ENCODE measurements around the gene ELL. TPM values are rescaled to one million over a fixed set of nuclear protein-coding genes. Genes with fewer than 3 reads are reported as not detected.
"Not testable (repeated sequence)": the region's sequence is repeated elsewhere in the genome, so short reads cannot be mapped to it uniquely, and the experiment has no call there.

Gene ELL
- total RNA-seq, 1 donor from 2014 or later: 27.0 TPM

DNA sequence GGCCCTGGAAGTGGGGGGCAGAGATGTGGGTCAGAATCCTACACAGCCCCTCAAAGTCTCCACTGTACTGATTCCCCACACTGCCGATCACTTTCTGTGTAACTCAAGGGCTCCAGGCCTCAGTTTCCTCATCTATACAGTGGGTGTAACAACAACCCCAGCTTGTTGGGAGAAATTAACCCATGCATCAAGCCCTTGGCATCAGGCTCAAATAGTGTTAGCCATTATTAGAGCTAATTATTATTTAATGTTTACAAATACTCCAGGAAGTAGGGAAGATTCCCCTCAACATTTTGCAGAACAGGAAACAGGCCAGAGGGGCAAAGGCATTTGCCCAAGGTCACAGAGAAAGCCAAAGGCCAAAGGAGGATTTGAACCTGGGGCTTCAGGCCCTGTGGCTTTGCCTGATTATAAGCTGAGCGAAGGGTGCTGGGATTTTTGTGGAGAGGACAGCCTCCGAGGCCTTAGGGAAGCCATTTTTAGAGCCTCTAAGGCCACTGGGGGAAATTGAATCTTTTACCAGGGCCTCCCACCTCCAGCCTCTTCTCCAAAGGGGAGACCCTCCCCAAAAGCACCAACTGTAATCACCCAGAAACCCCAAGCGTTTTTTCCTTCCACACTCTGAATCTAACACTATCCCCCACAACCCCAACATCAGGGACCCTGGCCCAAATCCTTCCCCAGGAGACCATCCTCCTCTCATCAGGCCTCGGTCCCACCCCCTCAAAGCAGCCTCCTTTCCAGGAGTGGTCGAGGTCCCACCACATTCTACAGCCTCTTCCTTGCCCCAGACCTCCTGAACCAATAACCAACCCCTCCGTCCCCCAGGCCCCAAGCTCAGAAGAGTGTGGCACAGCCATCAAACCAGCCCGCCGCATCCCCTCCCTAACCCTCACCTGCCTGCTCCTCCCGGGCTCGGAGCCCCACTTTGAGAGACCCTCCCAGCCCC lies 20.4 kb upstream of the ELL start:
- intact Hi-C loops (cut with micrococcal nuclease): no loop called here
- Mint-ChIP-seq H3K4me1 (ENCODE audit: low read depth) (peaks cover 14% of the 10 kb centered on the region), H3K27ac (peak overlapping the region; percentile 93), H3K27me3 (ENCODE audit: low read depth) (no peaks in the 10 kb centered on the region), H3K4me3 (ENCODE audit: low read depth) (peak overlapping the region; percentile 93), H3K36me3 (ENCODE audit: low read depth) (peaks cover 28% of the 10 kb centered on the region), H3K9me3 (no peaks in the 10 kb centered on the region)
- DNase-seq (ENCODE audit: low spot score): no peak

DNA sequence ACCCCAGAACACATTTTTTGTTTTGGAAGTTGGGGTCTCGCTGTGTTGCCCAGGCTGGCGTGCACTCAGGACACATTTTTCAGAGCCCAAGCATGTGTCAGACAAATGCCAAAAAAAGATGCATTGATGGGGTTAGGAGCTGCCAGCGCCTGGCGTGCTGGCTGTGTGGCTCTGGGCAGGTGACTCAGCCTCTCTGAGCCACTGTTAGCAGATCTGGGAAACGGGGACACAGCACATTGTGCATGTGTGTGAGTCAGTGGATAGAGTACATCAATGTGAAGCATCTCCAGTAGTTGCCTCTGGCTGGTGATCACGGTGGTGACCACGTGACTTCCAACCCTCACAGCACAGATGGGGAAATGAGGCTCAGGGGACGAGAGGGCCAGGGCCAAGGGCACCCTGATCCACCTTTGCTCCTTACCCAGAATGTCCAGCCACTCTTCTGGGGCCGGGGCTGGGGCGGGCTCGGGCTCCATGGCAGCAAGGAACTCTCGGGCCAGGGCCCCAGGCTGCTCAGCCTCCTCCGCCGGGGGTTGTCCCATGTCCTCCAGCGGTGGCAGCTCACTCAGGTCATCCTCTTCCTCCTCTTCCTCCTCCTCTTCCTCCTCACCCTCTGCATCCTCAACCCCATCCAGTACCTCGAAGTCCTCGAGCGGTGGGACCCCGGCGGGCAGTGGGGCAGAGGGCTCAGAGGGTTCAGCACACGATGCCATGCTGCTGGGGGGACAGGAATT lies 19.6 kb upstream of the ELL start:
- DNase-seq (ENCODE audit: low spot score): no peak
- H3K9me3 Mint-ChIP-seq: no peaks in the 10 kb centered on the region
- no peaks in the 10 kb centered on the region for H3K27me3 Mint-ChIP-seq (ENCODE audit: low read depth)
- H3K27ac Mint-ChIP-seq: peak overlapping the region; percentile 55
- H3K36me3 Mint-ChIP-seq (ENCODE audit: low read depth): peaks cover 37% of the 10 kb centered on the region
- H3K4me3 Mint-ChIP-seq (ENCODE audit: low read depth): peak overlapping the region; percentile 93
- intact Hi-C loops (cut with micrococcal nuclease): no loop called here
- peaks cover 14% of the 10 kb centered on the region for H3K4me1 Mint-ChIP-seq (ENCODE audit: low read depth)

DNA sequence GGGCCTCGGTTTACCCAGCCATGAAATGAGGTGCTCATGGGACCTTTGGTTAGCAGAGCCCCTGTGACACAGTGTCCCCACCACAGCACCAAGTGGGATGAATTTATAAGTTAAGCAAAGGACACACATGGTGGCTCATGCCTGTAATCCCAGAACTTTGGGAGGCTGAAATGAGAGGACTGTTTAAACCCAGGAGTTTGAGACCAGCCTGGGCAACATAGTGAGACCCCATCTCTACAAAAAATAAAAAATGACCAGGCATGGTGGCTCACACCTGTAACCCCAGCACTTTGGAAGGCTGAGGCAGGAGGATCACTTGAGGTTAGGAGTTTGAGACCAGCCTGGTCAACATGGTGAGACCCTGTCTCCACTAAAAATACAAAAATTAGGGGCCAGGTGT lies 18.3 kb upstream of the ELL start:
- H3K27ac Mint-ChIP-seq; H3K9me3 Mint-ChIP-seq; H3K27me3 Mint-ChIP-seq (ENCODE audit: low read depth); DNase-seq (ENCODE audit: low spot score); intact Hi-C loops (cut with micrococcal nuclease); H3K4me3 Mint-ChIP-seq (ENCODE audit: low read depth): not testable (repeated sequence)
- Mint-ChIP-seq H3K36me3 (ENCODE audit: low read depth) (peaks cover 45% of the 10 kb centered on the region), H3K4me1 (ENCODE audit: low read depth) (peaks cover 14% of the 10 kb centered on the region)

DNA sequence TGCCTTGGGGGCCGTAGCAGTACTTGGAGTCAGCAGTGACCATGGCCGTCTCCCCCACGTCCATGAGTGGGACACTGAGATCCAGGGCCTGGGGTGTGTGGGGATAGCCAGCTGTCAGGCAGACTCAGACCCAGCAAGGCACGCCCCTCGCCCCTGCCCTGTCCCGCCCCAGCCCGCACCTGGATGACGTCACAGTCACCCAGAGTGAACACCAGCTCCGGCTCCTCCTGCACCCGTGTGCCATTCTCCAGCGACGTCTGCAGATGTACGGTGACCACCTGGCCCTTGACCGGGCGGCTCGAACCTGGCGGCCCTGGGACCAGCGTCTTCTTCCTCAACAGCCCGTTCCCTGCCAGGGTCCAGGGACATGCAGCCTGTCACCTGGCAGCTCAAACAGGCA lies 17.5 kb upstream of the ELL start:
- no peak for DNase-seq (ENCODE audit: low spot score)
- Mint-ChIP-seq H3K36me3 (ENCODE audit: low read depth) (peaks cover 48% of the 10 kb centered on the region), H3K4me3 (ENCODE audit: low read depth) (no peak overlapping the region), H3K27ac (no peak overlapping the region), H3K27me3 (ENCODE audit: low read depth) (no peaks in the 10 kb centered on the region), H3K9me3 (no peaks in the 10 kb centered on the region), H3K4me1 (ENCODE audit: low read depth) (peaks cover 14% of the 10 kb centered on the region)
- intact Hi-C loops (cut with micrococcal nuclease): no loop called here

DNA sequence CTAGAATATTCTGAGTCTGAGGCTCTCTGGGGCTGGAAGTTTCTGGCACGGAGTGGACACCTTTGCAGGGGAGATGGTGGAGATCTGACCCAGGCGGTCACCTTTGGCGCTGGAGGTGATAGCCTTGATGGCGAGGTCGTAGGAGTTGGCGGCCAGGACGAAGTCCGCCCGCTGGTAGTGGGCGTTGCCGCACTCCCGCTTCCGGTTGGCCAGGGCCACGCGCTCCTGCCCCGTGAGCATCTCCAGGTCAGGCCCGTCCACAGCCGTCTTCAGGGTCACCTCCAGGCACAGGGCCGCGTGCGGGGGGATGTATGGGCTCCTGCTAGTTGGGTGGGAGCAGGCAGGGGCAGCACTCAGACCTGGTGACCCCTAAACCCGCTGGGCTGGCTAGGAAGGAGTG lies 16.2 kb upstream of the ELL start:
- H3K27ac Mint-ChIP-seq: no peak overlapping the region
- H3K27me3 Mint-ChIP-seq (ENCODE audit: low read depth): no peaks in the 10 kb centered on the region
- H3K4me3 Mint-ChIP-seq (ENCODE audit: low read depth): no peak overlapping the region
- H3K4me1 Mint-ChIP-seq (ENCODE audit: low read depth): peaks cover 7% of the 10 kb centered on the region
- H3K36me3 Mint-ChIP-seq (ENCODE audit: low read depth): peaks cover 51% of the 10 kb centered on the region
- no peaks in the 10 kb centered on the region for H3K9me3 Mint-ChIP-seq
- intact Hi-C loops (cut with micrococcal nuclease): no loop called here
- DNase-seq (ENCODE audit: low spot score): no peak

DNA sequence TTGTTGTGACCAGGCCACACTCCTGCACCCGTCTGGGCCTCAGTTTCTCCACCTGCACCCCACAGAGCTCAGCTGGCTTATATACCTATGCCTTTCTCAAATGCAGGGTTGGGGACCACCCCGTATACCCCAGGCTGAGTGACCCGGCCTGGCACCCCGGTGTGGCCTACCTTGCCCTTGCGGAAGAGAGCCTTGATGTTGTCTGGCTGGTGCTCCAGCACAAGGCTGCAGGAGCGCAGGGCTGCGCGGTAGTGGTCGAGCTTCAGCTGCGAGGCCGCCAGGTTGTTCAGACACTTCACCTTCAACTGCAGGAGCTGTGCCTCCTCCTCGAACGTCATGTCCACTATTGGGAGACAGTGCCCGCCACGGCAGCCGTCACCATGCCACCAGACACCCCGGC lies 15.6 kb upstream of the ELL start:
- DNase-seq (ENCODE audit: low spot score): no peak
- H3K36me3 Mint-ChIP-seq (ENCODE audit: low read depth): peaks cover 52% of the 10 kb centered on the region
- H3K4me1 Mint-ChIP-seq (ENCODE audit: low read depth): peaks cover 5% of the 10 kb centered on the region
- H3K9me3 Mint-ChIP-seq: no peaks in the 10 kb centered on the region
- H3K27me3 Mint-ChIP-seq (ENCODE audit: low read depth): no peaks in the 10 kb centered on the region
- H3K27ac Mint-ChIP-seq: no peak overlapping the region
- H3K4me3 Mint-ChIP-seq (ENCODE audit: low read depth): no peak overlapping the region
- intact Hi-C loops (cut with micrococcal nuclease): no loop called here

DNA sequence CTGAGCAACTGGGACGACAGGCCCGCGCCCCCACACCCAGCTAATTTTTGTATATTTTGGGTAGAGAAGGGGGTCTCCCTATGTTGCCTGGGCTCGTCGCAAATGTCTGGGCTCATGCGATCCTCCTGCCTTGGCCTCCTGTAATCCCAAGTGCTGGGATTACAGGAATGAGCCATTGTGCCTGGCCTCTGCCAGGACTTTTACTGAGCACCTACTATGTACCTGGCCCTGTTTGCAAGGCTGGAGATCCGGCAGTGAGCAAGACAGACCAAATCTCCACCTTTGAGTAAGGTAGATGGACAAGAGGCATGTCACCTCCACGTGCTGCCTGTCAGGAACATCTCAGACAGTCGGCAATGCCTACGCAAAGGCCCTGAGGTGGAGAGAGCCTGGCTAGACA lies 14.6 kb upstream of the ELL start:
- H3K4me3 Mint-ChIP-seq (ENCODE audit: low read depth): no peak overlapping the region
- intact Hi-C loops (cut with micrococcal nuclease): no loop called here
- no peak for DNase-seq (ENCODE audit: low spot score)
- H3K27ac Mint-ChIP-seq: no peak overlapping the region
- peaks cover 50% of the 10 kb centered on the region for H3K36me3 Mint-ChIP-seq (ENCODE audit: low read depth)
- no peaks in the 10 kb centered on the region for H3K9me3 Mint-ChIP-seq
- peaks cover 3% of the 10 kb centered on the region for H3K4me1 Mint-ChIP-seq (ENCODE audit: low read depth)
- no peaks in the 10 kb centered on the region for H3K27me3 Mint-ChIP-seq (ENCODE audit: low read depth)

DNA sequence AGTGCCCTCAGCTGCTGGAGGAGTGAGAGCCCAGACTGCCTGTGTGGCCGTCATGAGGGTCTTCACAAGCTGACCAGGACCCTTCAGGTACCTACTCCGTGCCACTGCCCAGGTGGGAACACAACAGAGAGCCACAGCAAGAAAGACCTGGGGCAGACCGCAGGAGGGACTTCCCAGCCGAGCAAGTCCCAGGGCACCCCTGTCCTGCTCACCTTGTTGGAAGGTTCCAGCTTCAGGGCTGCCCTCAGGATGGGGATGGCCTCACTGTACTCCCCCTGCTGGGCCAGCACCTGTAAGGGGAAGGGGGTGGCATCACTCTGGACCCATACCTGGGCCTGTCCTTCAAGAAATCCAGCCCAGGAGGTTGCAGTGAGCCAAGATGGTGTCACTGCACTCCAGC lies 11.2 kb upstream of the ELL start:
- intact Hi-C loops (cut with micrococcal nuclease): no loop called here
- peaks cover 37% of the 10 kb centered on the region for H3K36me3 Mint-ChIP-seq (ENCODE audit: low read depth)
- no peak overlapping the region for H3K27ac Mint-ChIP-seq
- no peaks in the 10 kb centered on the region for H3K9me3 Mint-ChIP-seq
- H3K27me3 Mint-ChIP-seq (ENCODE audit: low read depth): no peaks in the 10 kb centered on the region
- DNase-seq (ENCODE audit: low spot score): no peak
- no peaks in the 10 kb centered on the region for H3K4me1 Mint-ChIP-seq (ENCODE audit: low read depth)
- H3K4me3 Mint-ChIP-seq (ENCODE audit: low read depth): no peak overlapping the region

DNA sequence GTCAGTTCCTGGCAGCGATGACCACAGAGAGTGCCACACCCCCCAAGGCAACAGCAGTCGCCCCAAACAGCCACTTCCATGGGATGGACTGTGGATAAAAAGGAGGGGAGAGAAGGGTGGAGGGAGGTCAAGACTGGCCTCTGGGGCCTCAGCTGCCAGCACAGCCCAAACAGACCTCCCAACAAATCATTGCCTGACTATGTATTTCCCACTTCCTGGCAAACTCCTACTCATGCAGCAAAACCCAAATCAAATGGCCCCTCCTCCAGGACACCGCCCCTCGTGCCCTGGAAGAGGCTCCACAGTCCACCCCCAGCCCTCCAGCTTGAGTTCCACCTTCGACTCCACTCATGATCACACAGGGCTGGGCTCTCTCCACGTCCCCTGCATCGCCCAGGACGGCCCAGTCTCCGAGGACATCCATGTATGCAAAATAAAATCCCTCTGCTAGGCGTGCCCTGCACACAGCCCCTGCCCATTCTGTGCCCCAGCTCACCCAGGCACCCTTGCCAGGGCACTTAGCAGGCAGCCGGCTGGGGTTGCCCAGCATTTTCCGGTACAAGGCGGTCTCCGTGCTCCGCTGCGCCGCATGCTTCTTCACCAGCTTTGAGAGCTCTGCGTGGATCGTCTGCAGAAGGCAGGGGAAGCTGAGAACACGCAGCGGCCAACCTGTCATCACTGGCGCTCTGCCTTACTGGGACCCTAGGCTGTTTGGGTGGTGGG lies 10.5 kb upstream of the ELL start:
- Mint-ChIP-seq H3K4me3 (ENCODE audit: low read depth) (no peak overlapping the region), H3K27me3 (ENCODE audit: low read depth) (no peaks in the 10 kb centered on the region), H3K36me3 (ENCODE audit: low read depth) (peaks cover 35% of the 10 kb centered on the region), H3K4me1 (ENCODE audit: low read depth) (no peaks in the 10 kb centered on the region), H3K9me3 (no peaks in the 10 kb centered on the region), H3K27ac (no peak overlapping the region)
- intact Hi-C loops (cut with micrococcal nuclease): no loop called here
- no peak for DNase-seq (ENCODE audit: low spot score)

DNA sequence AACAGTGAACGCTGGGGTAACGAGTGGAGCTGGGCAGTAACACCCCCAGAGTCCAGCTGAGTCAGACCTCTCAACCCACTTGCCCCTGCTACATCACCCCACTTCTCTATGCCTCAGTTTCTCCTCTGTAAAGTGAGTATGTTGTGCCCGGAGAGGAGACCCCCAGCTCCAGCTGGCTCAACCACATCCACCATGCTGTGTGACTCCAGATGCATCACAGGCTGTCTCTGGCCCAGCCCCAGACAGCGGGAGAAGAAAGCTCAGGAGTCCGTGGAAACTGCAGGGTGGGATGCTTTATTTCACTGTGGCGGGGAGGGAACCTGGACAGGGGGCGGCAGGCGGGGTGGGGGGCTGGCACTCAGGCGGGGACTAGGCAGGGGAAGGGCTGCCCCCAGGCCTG lies 9.6 kb upstream of the ELL start:
- peaks cover 27% of the 10 kb centered on the region for H3K36me3 Mint-ChIP-seq (ENCODE audit: low read depth)
- no peak for DNase-seq (ENCODE audit: low spot score)
- H3K9me3 Mint-ChIP-seq: no peaks in the 10 kb centered on the region
- intact Hi-C loops (cut with micrococcal nuclease): no loop called here
- H3K27ac Mint-ChIP-seq: no peak overlapping the region
- no peaks in the 10 kb centered on the region for H3K27me3 Mint-ChIP-seq (ENCODE audit: low read depth)
- H3K4me3 Mint-ChIP-seq (ENCODE audit: low read depth): no peak overlapping the region
- no peaks in the 10 kb centered on the region for H3K4me1 Mint-ChIP-seq (ENCODE audit: low read depth)

DNA sequence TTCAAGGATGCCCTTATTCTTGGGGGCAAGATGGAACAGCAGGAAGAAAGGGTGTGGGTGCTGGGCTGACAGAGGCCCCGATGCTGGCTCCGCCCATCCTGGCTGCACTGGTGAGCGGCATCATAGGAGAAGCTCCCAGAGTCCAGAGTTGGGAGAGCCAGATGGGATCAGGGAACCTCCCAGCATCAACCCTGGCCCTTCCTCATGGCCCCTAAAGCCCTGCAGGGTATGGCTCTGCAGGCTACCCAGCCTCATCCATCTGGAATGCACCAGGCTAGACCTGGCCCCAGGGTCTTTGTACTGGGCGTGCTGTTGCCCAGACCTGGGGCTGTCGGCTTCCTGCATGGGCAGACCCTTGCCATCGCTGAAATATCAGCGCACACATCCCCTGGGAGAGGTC lies 7.9 kb upstream of the ELL start:
- no peaks in the 10 kb centered on the region for H3K27me3 Mint-ChIP-seq (ENCODE audit: low read depth)
- H3K36me3 Mint-ChIP-seq (ENCODE audit: low read depth): peaks cover 16% of the 10 kb centered on the region
- no peak overlapping the region for H3K27ac Mint-ChIP-seq
- no peak overlapping the region for H3K4me3 Mint-ChIP-seq (ENCODE audit: low read depth)
- no peaks in the 10 kb centered on the region for H3K4me1 Mint-ChIP-seq (ENCODE audit: low read depth)
- DNase-seq (ENCODE audit: low spot score): no peak
- intact Hi-C loops (cut with micrococcal nuclease): no loop called here
- H3K9me3 Mint-ChIP-seq: no peaks in the 10 kb centered on the region

DNA sequence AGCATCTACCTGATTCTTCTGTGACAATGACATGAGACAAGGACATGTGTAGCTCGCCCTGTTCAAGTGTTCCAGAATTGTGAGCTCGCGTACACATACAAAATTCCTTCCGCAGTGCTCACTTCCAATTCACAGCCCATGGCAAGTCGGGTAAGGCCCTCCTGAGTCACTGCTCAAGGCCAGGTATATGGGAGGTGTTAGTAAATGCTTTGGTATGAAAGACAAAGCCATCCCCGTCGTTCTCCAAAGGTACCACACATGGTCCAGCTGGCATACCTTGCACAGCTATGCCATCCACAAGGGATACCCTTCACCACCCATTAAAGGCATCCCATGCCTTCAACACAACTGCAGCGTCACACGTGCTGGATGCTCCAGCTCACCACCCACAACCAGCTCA lies 4.4 kb upstream of the ELL start:
- H3K27me3 Mint-ChIP-seq (ENCODE audit: low read depth): no peaks in the 10 kb centered on the region
- no peak overlapping the region for H3K27ac Mint-ChIP-seq
- H3K4me1 Mint-ChIP-seq (ENCODE audit: low read depth): peaks cover 1% of the 10 kb centered on the region
- peaks cover 2% of the 10 kb centered on the region for H3K36me3 Mint-ChIP-seq (ENCODE audit: low read depth)
- intact Hi-C loops (cut with micrococcal nuclease): no loop called here
- no peak overlapping the region for H3K4me3 Mint-ChIP-seq (ENCODE audit: low read depth)
- no peaks in the 10 kb centered on the region for H3K9me3 Mint-ChIP-seq
- DNase-seq (ENCODE audit: low spot score): no peak

DNA sequence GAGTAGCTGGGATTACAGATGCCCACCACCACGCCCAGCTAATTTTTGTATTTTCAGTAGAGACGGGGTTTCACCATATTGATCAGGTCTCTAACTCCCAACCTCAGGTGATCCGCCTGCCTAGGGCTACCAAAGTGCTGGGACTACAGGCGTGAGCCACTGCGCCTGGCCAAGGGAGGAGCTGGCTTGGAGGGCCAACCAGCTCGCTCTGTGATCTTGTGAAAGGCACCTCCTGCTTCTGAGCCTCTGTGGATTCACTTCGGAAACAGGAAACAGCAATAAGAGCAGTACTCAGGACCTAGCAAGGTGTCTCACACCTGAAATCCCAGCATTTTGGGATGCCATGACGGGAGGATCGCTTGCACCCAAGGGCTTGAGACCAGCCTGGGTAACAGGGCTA lies 2.0 kb upstream of the ELL start:
- Mint-ChIP-seq H3K4me1 (ENCODE audit: low read depth) (peaks cover 9% of the 10 kb centered on the region), H3K36me3 (ENCODE audit: low read depth) (peaks cover 3% of the 10 kb centered on the region), H3K4me3 (ENCODE audit: low read depth) (no peak overlapping the region), H3K27ac (no peak overlapping the region), H3K9me3 (no peaks in the 10 kb centered on the region), H3K27me3 (ENCODE audit: low read depth) (no peaks in the 10 kb centered on the region)
- intact Hi-C loops (cut with micrococcal nuclease): loop anchor here (2.0 kb wide), 1 partner anchor 45 kb away; no protein-coding TSS in a partner anchor
- DNase-seq (ENCODE audit: low spot score): no peak
